Panc1 (cell line): ENCODE results near the gene IGSF22. TPM values are rescaled to one million over a fixed set of nuclear protein-coding genes. Genes with fewer than 3 reads are reported as not detected.

ENCODE experiments used
- ATAC-seq: fragments of 200-7000 bp; cut with Tn5 transposase; 2 replicates; pipeline ENCODE4 v1.9.1; 2020; ENCODE audit warnings: mild to moderate bottlenecking, moderate library complexity
- BruUV-seq: library from RNA; stranded (reverse); fragments of 400-500 nt; replicated peaks from 2 replicates; lab custom pipeline; 2021; lab: Mats Ljungman, UMichigan
- CTCF ChIA-PET: fragments of 300-600 bp; sonication (Branson Sonifier 250); formaldehyde crosslinking; loops from one replicate; lab custom pipeline; 2022; ENCODE audit warnings: antibody characterized with exemption; lab: Charles Lee
- POLR2A ChIA-PET: fragments of 300-600 bp; sonication (Branson Sonifier 250); formaldehyde crosslinking; loops from one replicate; lab custom pipeline; 2022; ENCODE audit warnings: antibody characterized with exemption; lab: Charles Lee
- DNase-seq: peaks from one replicate; pipeline ENCODE4 v3.0.0-alpha.2; 2010; ENCODE audit warnings: low read depth, low spot score
- H3K27ac ChIP-seq: 2 replicates; pipeline ENCODE4 v1.5.1; 2011; ENCODE audit warnings: mild to moderate bottlenecking, low read length, inconsistent platforms
- H3K27me3 ChIP-seq: fragments of 200-500 bp; sonication (Bioruptor generic); 2 replicates; pipeline ENCODE4 v1.6.0; 2014; ENCODE audit warnings: low read length, inconsistent platforms; ENCODE audit not compliant: control insufficient read depth, insufficient read depth
- H3K36me3 ChIP-seq: fragments of 200-500 bp; sonication (Bioruptor generic); 2 replicates; pipeline ENCODE4 v1.5.1; 2014; ENCODE audit warnings: inconsistent platforms, mild to moderate bottlenecking, low read length, moderate library complexity; ENCODE audit not compliant: control insufficient read depth, insufficient read depth
- H3K4me1 ChIP-seq: 2 replicates; pipeline ENCODE4 v1.5.1; 2011; ENCODE audit warnings: inconsistent platforms, mild to moderate bottlenecking, low read length, moderate library complexity; ENCODE audit not compliant: control insufficient read depth, insufficient read depth
- H3K4me3 ChIP-seq, 2 experiments: 2 replicates each; pipeline ENCODE4 v1.5.1; 2011 to 2012; ENCODE audit warnings: low read depth in 2 of 2, low read length in 2 of 2, mild to moderate bottlenecking in 2 of 2, inconsistent platforms in 1 of 2, moderate library complexity in 1 of 2
- H3K9me3 ChIP-seq: fragments of 200-500 bp; sonication (Bioruptor generic); 2 replicates; pipeline ENCODE4 v1.5.1; 2014; ENCODE audit warnings: low read depth, mild to moderate bottlenecking, inconsistent platforms, low read length, moderate library complexity; ENCODE audit not compliant: control insufficient read depth, insufficient read depth
- CTCF ChIP-seq: fragments of 450-650 bp; IDR thresholded peaks from 2 replicates; pipeline ENCODE4 v1.5.1; 2017; ENCODE audit warnings: mild to moderate bottlenecking
- POLR2AphosphoS5 ChIP-seq: IDR thresholded peaks from 2 replicates; pipeline ENCODE4 v1.6.1; 2012; ENCODE audit warnings: mild to moderate bottlenecking, low read depth, low read length, moderate library complexity
- REST ChIP-seq, 2 experiments: IDR thresholded peaks; 2 replicates each; pipeline ENCODE4 v1.6.1; 2011 to 2012; ENCODE audit warnings: low read depth in 2 of 2, control low read depth in 1 of 2, low read length in 1 of 2, mild to moderate bottlenecking in 1 of 2, moderate library complexity in 1 of 2; ENCODE audit not compliant: insufficient read depth in 1 of 2
- SIN3A ChIP-seq: IDR thresholded peaks from 2 replicates; pipeline ENCODE4 v1.6.1; 2012; ENCODE audit warnings: low read depth, mild to moderate bottlenecking, low read length, moderate library complexity, borderline replicate concordance; ENCODE audit not compliant: insufficient read depth
- TCF7L2 ChIP-seq: IDR thresholded peaks from 2 replicates; pipeline ENCODE4 v1.6.1; 2011; ENCODE audit warnings: mild to moderate bottlenecking, low read depth, low read length, inconsistent platforms
- in situ Hi-C: cut with HindIII; loops from 2 replicates; pipeline ENCODE4 v1.10.0; 2016; ENCODE audit warnings: low sequenced_read_pairs, low pct_unique_long_range_greater_than_20kb
- intact Hi-C: fragments of 100-400 bp; cut with micrococcal nuclease; formaldehyde crosslinking; loops from one replicate; pipeline ENCODE4 v1.10.0; 2022; ENCODE audit not compliant: unreplicated experiment
- total RNA-seq: library from RNA; stranded (reverse); gene quantifications from one replicate; pipeline ENCODE4 v1.2.1, GENCODE V29; 2021; ENCODE audit not compliant: unreplicated experiment

The IGSF22 gene
- total RNA-seq, 1 experiment from 2014 or later = not detected

GRCh38 chr11:18727479-18728236 is 1.7 kb upstream of the IGSF22 start:
- in situ Hi-C loops = no loop called here
- POLR2A ChIA-PET = no interaction called here
- no TSS peak for BruUV-seq
- Histone ChIP-seq H3K36me3 (no peaks in the 10 kb centered on the region), H3K27ac (no peak overlapping the region), H3K4me3 (no peak overlapping the region), H3K4me1 (no peaks in the 10 kb centered on the region), H3K9me3 (no peaks in the 10 kb centered on the region), H3K27me3 (no peaks in the 10 kb centered on the region; the same call in 1 of the 2 replicates)
- no peak for ATAC-seq
- DNase-seq = peak; percentile 25
- TF ChIP-seq SIN3A = no peak
- TF ChIP-seq REST (IDR thresholded peaks at IDR 0.05; ENCODE audit: insufficient read depth in 1 of 2, low read depth in 2 of 2, low read length in 1 of 2) = no peak
- TF ChIP-seq TCF7L2 = no peak
- TF ChIP-seq POLR2AphosphoS5 = no peak
- peak; percentile 86 for TF ChIP-seq CTCF
- CTCF ChIA-PET = interaction anchor here (0.5 to 0.7 kb wide), 2 partner anchors 15 to 48 kb away, joined by 3 read pairs; no protein-coding TSS in a partner anchor
- intact Hi-C loops = no loop called here

- no peak overlapping the region for H3K4me3 ChIP-seq
- H3K9me3 ChIP-seq = no peaks in the 10 kb centered on the region
- H3K36me3 ChIP-seq = no peaks in the 10 kb centered on the region
- in situ Hi-C loops (no loop called here), intact Hi-C loops (no loop called here)
- 0 out of 2 replicates have a peak, but pooled peaks cover 3% of the 10 kb centered on the region for H3K4me1 ChIP-seq
- no peaks in the 10 kb centered on the region; the same call in 1 of the 2 replicates for H3K27me3 ChIP-seq
- ATAC-seq (no peak), DNase-seq (no peak)
- ChIA-PET POLR2A (interaction anchor here (0.5 kb wide), 1 partner anchor 73 kb away, joined by 4 read pairs; no protein-coding TSS in a partner anchor), CTCF (no interaction called here)
- H3K27ac ChIP-seq = no peak overlapping the region
- BruUV-seq = no TSS peak
- TF ChIP-seq SIN3A (no peak), POLR2AphosphoS5 (no peak), TCF7L2 (no peak), CTCF (no peak)
Measured at GRCh38 chr11:18723991-18724390, 2.0 kb downstream of the IGSF22 start.
